GM21381 (cell line): ENCODE data around the gene SYCP1.
"Not testable (repeated sequence)": the region's sequence is repeated elsewhere in the genome, so short reads cannot be mapped to it uniquely, and the experiment has no call there.

ENCODE experiments used
- ATAC-seq: cut with Tn5 transposase; IDR thresholded peaks from one replicate; pipeline ENCODE4 v1.9.1; 2021; ENCODE audit warnings: mild to moderate bottlenecking, moderate library complexity; ENCODE audit not compliant: unreplicated experiment

SYCP1 gene

DNA sequence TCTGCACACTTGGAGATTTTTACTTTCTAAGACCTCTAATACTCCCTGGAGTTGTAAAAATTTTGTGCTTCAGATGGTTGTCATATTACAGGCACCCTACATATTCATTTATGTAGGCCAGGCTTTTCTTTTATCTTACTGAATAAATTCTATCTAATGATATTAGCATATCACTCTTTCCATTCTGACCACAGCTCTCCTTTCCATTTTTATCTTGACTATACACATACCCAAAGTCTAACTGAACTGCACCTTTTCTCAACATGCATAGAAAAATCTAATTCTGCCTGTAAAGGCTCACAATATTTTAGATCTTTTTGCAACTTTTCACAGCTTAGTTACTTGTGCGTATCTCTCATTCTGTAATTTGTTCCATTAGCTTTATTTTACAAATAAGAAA is 122.2 kb downstream of the SYCP1 start:
- no peak for ATAC-seq

DNA sequence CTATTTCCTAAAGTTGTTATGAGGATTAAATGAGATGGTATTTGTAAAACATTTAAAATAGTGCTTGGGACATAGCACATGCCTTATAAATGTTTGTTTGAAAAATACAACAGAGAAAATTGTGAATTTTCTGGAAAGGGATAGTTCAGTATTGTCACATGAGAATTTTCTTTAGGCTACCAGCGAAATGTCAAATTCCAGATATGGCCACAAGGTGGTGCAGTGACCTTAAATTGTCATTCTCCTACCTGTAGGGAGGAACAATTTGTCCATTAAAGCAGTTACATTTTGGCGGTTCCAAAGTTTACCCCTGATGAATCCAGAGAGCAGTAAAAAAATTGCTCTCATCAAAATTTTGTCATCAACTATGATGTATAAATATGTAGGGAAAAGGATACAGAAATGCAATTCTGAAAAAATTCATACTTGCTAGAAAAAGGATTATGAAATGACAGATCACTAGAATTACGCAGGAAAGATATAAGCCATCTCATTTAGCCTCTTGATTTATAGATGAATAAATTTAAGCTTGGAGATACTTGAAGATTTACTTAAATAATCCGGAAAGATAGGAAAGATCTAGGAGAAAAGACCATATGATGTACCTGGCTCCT is 124.7 kb downstream of the SYCP1 start:
- ATAC-seq: no peak

DNA sequence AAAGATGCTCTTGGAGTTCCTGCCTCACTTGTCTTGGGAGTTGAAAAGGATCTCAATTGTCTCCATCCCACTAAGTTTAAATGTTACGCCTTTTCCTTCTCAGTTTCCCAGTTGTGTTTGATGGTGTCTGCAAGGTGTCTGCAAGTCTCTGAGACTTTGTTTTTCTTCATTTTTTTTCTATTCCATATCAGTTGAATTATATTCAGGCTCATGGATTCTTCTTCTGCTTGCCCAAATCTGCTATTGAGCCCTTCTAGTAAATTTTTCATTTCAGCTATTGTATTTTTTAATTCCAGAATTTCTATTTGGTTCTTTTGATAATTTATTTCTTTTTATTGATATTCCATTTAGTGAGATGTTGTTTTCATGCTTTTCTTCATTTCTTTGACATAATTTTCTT is 127.6 kb downstream of the SYCP1 start:
- ATAC-seq: no peak

DNA sequence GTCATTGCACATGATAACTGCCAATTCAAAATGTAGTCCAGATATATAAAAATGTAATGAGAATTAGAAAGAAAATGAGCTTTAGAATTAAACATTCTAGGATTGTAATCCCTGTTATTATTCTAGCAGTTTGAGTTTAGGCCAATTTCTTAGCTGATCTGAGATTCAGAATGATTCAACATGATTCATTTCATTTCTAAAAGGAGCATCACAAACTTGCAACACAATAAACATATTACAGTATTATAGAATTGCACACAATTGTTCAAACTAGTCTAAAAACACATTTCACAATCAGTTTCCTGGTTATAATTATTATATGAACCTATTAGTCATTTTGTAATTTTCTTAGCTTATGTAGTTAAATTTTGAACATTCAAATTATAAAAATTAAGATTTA is 131.6 kb downstream of the SYCP1 start:
- ATAC-seq: no peak

DNA sequence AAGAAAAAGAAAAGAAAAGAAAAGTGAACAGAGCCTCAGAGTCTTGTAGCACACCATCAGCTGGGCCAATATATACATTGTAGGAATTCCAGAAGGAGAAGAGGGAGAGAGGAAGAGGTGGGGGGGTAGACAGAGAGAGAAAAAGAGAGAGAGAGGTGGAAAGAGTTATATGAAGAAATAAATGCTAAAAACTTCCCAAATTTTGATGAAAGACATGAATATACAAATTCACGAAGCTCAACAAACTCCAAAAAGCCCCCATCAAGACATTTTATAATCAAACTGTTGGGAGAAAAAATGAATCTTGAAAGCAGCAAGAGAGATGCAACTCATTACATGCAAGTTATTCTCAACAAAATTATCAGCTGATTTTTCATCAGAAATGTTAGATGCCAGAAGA is 133.4 kb downstream of the SYCP1 start:
- no peak for ATAC-seq

DNA sequence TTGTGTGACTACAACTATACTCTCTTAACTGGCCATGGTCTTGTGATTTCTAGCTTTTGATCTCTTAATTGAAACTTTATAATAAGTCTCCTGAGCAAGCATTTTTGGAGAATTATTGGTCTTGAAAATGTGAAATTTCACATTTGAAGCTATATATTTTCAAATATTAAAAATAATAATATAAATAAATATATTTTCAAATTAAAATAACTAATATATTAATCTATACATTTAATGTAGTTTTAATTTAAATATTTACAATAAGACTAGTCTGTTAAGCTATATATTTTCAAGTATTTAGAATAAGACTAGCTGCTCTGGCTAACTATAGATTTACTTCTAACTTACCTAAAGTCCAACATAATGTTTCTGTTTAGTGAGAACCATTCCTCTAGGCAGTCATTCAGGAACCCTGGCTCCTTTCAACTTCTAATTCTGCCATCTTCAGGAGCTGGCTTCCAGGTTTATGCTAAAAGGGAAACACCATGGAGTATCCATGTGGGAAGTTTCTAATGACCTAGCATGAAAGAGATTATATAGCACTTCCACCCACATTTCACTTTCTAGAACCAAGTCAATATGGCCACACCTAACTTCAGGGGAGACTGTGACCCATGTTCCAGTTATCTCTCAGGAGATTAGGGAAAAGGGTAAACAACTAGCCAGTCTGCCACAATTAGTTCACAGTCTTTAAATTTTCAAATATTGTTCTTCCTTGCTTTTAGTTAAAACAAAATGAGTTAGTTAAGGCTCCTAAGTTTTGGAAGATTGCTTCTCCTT is 143.0 kb downstream of the SYCP1 start:
- ATAC-seq: no peak

DNA sequence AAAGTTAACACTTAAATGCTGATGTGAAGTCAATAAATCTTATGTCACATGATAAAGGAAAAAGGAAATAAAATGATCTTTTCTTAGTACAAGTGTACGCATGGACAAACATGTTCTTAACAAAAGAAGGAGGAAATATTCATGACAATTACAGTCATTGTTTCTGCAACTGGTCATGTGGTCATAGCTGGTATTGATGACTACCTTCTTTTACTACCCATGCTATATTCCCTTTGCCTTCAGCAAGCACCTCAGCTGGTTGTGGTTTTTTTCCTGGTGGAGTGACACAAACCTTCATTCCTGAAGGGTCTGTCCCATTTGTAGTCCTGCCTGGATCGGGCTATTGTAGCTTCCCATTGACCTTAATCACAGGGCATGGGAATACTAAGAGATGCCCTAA is 151.5 kb downstream of the SYCP1 start:
- ATAC-seq: no peak

DNA sequence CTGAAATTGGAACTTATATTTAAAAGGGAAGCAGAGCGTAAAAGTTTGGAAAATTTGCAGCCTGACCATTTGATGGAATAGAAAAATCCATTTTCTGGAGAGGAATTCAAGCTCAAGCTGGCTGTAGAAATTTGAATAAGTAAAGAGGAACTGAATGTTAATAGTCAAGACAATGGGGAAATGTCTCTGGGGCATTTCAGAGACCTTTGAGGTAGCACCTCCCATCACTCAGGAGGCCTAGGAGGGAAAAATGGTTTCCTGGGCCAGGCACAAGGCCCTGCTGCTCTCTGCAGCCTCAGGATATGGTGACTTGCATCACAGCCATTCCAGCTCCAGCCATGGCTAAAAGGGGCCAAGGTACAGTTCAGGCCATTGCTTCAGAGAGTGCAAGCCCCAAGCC is 157.3 kb downstream of the SYCP1 start:
- no peak for ATAC-seq

DNA sequence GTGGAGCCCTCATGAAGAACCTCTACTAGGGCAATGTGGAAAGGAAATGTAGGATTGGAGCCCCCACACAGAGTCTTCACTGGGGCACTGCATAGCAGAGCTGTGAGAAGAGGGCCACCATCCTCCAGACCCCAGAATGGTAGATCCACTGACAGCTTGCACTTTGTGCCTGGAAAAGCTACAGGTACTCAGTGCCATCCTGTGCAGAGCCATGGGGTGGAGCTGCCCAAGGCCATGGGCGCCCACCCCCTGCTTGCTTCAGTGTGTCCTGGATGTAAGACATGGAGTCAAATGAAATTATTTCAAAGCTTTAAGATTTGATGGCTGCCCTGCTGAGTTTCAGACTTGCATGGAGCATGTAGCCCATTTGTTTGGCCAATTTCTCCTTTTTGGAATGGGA is 157.8 kb downstream of the SYCP1 start:
- ATAC-seq: no peak

DNA sequence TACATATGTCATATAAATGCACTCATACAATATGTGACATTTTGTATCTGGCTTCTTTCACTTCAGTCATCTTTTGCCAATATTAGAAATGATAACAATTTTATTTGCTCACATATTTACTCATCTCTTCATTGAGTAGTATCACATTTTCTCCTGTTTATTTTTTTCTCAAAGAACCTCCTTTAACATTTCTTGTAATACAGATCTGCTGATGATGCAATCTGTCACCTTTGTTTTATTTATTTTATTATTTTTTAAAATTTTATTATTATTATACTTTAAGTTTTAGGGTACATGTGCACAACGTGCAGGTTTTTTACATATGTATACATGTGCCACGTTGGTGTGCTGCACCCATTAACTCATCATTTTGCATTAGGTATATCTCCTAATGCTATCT is 159.1 kb downstream of the SYCP1 start:
- no peak for ATAC-seq

DNA sequence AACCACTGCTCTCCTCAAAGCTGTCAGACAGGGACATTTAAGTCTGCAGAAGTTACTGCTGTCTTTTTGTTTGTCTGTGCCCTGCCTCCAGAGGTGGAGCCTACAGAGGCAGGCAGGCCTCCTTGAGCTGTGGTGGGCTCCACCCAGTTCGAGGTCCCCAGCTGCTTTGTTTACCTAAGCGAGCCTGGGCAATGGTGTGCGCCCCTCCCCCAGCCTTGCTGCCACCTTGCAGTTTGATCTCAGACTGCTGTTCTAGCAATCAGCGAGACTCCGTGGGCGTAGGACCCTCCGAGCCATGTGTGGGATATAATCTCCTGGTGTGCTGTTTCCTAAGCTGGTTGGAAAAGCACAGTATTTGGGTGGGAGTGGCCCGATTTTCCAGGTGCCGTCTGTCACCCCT is 164.9 kb downstream of the SYCP1 start:
- ATAC-seq: not testable (repeated sequence)

DNA sequence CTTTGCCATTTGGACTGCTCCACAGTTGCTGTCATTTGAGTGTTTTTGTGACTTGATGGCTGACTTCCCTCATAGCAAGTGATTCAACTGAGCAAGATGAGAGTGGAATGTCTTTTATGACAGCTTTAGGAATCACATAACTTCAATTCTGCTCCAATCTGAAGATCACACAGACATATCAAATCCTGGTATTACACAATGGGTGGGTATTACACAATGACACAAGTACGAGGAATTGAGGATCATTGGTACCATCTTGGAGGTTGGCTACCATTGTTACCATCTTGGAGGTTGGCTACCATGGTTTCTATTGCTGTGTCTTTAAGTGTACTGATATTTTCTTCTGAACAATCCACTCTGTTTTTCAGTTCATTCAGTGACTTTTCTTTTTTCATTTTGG is 166.5 kb downstream of the SYCP1 start:
- ATAC-seq: no peak

DNA sequence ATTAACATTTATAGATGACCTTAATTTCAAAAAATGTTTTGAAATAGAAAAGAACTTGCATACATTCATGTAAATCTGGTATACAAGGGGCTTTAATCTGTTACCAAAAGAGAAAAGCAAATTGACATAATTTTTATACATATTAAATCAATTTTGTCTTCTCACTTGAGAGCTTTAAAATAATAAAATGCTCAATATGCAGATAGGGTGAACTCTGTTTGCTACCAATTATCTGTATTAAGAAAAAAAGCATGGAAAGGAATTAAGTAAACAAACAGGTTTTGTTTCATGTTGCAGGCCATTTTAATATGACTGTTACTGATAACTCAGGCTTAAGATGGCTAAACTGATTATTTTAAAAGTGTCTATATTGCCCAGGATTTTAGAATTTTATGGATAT is 168.9 kb downstream of the SYCP1 start:
- no peak for ATAC-seq

DNA sequence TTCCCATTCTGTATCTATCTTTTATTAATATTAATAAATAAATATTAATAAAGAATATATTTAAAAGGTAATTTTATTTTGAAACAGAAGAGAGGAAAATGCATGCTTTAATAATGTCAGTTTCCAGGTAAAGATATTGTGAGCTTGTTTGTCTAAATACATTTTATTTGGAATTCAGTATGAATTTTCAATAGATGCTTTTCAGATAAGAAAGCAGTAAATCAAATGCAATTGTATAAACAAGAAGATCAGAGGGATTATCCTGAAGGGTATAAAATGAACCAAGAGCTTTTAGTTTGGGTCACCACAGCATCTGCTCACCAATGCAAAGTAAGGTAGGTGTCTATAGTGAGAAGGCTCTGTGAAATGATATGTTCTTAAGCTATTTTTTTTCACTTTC is 174.9 kb downstream of the SYCP1 start, which contains the start of gene TSHB:
Gene TSHB, plus strand, starts transcription at position 301 of the 400 bp plus-strand sequence. CDS start 3,537 bp downstream, outside the sequence.
- no peak for ATAC-seq

DNA sequence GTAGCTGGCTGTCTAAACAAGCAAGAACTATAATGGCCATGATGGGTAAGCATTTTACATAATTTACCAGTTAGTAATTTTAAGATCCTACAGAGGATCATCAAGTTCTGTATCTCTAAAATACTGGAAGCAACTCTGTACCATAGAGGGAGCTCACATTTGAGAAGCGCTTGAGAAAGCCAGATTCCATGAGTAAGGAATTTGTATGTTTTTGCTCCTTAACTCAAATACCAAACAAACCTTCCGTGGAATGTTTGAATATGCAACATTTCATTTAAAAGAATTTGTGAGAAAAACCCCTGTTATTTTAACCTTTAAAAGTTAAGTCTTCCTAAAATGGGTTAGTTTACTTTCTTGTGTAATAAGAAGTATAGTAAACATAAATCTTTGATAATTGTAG is 176.9 kb downstream of the SYCP1 start:
- ATAC-seq: no peak

DNA sequence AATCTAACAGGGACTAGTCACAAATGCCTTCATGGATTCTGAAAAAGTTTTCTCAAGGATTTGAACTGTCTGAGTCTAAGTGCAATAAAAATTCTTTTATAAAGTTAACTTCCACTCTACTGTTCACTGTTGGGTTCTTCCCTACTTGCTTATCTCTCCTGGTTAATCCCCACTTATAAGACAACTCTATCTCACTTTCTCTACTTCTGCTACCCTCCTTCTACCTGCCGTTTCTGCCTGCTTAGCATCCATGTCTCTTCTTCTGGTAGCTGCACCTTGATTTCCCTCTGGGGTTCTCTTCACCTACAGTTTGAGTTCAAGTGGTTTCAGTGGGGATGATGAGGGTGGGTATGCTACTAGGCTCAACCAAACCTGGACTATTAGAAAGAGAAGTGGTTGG is 181.0 kb downstream of the SYCP1 start:
- no peak for ATAC-seq

DNA sequence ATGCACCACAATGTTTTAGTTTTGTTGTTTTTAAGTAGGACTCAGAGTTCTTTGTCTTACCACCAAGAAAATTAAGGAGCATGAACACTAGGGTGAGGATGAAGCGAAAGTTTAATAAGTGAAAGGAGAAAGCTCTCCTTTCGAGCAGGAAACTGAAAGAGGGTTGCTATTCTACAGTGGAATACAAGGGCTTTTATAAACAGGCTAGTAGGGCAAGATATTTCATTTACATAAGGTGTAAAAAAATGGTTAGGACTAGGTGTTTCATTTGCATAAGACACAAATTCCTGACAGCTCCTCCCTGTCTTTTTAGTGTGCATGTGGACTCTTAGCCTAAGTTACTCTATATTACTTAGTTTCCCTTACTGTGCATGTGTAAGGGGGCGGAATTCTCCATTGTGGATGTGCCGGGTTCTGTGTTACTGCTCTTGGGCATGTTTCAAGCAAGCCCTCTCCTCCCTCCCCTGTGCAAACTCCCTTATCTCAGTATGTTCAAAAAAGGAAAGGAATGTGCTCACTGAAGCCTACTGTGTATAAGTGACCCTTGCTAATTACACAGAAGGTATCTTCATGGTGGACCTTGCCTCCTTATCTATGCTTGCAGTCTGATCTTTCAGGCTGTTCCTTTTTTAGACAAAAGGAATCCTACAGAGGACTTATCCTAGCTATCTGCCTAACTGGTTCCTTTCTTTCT is 182.3 kb downstream of the SYCP1 start:
- ATAC-seq: no peak

DNA sequence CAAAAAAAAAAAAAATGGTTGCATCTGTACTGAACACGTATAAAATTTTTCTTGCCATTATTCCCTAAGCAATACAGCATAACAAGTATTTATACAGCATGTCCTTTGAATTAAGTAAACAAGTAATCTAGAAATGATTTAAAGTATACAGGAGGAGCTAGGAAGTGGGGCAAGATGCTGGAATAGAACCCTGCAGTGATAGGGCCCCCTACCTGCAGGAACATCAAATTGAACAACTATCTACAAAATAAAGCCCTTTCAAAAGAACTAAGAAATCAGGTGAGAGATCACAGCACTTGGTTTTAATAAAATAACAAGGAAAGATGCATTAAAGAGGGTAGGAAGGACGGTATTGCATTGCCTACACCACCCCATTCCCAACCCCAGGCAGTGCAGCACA is 185.8 kb downstream of the SYCP1 start:
- ATAC-seq: no peak

DNA sequence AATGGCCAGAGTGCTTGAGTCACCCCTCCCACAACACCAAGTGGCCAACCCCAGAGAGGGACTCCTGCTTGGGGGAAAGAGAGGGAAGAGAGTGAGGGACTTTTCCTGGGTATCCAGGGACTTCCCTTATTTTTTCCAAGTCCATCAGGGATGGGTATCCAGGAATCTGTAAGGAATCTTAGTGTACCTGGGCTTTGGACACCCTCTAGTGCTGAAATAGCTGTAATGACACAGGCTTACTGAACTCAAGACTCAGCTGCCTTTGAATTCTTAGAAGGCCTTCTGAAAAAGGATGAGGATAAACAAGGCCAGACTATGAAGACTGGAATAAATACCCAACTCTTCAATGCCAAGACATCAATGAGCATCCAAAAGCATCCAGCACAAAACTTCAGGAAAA is 187.0 kb downstream of the SYCP1 start:
- ATAC-seq: no peak
